ENCODE data around the gene SLC6A4.
"Not testable (repeated sequence)": the region's sequence is repeated elsewhere in the genome, so short reads cannot be mapped to it uniquely, and the experiment has no call there.

SLC6A4 gene

GRCh38 chr17:30234296-30234695 lies 1.2 kb downstream of the SLC6A4 start:
- DNase-seq (ENCODE audit: insufficient read length, low spot score) (no peak), FAIRE-seq (no peak)
- TF ChIP-seq, protein P1, sequence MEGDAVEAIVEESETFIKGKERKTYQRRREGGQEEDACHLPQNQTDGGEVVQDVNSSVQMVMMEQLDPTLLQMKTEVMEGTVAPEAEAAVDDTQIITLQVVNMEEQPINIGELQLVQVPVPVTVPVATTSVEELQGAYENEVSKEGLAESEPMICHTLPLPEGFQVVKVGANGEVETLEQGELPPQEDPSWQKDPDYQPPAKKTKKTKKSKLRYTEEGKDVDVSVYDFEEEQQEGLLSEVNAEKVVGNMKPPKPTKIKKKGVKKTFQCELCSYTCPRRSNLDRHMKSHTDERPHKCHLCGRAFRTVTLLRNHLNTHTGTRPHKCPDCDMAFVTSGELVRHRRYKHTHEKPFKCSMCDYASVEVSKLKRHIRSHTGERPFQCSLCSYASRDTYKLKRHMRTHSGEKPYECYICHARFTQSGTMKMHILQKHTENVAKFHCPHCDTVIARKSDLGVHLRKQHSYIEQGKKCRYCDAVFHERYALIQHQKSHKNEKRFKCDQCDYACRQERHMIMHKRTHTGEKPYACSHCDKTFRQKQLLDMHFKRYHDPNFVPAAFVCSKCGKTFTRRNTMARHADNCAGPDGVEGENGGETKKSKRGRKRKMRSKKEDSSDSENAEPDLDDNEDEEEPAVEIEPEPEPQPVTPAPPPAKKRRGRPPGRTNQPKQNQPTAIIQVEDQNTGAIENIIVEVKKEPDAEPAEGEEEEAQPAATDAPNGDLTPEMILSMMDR (IDR thresholded peaks at IDR 0.05; ENCODE audit: insufficient read depth, missing control alignments), result no peak

DNA sequence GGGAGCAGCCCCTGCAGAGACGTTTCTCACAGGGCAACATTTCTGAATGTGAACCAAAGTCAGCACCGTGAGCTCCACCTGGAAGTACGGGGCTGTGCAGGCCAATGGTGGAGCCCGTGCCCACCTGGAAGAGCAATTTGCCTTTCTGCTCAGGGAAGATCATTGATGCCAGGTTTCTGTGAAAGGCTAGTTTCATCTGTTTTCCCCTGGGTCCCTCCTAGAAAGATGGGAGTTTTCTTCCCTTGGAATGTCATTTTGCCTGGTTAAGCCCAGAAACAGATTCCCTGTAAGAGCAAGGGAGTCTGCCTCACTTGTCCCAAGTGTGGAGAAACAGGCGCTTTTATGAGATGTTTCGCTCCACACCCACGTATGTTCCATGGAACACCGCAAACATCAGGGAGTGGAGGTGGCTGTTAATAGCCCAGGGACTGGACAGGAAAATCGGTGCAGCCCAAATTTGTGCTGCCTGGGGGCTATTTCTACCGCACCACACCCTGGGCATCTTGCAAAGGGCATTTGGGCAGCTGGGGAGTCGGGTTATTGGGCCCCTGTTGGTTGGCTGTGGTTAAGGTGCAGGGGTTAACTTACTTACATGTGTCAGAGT lies 2.6 kb downstream of the SLC6A4 start:
- FAIRE-seq, result no peak
- TF ChIP-seq, protein P1 (IDR thresholded peaks at IDR 0.05; ENCODE audit: insufficient read depth, missing control alignments), result no peak

DNA sequence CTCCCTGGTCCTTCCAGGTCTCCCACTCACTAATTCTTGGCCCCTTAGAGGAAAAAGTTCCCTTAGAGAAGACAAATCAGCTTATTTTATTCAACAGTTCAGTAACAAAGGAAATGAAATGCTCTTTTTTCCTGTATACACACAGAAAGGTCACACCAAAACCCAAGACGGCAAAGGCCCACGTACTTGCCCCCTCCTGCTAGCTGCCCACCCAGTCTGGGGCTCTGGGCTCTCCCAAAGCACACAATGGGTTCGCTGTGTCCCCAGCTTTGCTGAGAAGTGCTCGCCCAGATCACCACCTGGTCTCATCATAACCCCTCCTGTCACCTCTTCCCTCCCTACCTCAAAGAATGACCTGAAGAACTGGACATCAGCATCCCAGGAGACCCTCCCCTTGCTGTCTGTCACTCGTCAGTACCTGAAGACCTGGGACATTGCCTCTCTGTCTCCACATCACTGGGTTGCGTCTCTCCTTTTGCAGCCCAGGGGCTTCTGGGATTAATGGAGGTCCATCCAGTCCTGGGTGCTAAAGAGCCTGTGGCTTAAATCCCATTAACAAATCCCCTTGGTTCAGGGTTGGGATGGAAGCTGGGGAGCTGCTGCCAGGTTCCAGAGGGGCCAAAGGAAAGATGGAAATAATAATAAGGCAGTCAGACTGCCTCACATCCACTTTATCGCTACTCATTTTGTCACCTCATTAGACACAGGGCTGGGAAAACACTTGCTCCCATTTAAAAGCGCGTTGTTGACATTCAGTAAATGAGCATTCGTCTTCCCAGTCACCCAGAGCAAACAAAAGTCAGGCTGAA lies 3.3 kb downstream of the SLC6A4 start:
- TF ChIP-seq, protein P1 (IDR thresholded peaks at IDR 0.05; ENCODE audit: insufficient read depth, missing control alignments), result no peak
- DNase-seq (ENCODE audit: insufficient read length, low spot score) (no peak), FAIRE-seq (no peak)

More for the DNA sequence above, 2.6 kb downstream of the SLC6A4 start:
- no peak for DNase-seq (ENCODE audit: insufficient read length, low spot score)

- no peak for FAIRE-seq
- TF ChIP-seq, protein P1 (IDR thresholded peaks at IDR 0.05; ENCODE audit: insufficient read depth, missing control alignments), result no peak
- DNase-seq (ENCODE audit: insufficient read length, low spot score), result no peak
These were observed 4.8 kb downstream of the SLC6A4 start for GRCh38 chr17:30230596-30231125.

DNA sequence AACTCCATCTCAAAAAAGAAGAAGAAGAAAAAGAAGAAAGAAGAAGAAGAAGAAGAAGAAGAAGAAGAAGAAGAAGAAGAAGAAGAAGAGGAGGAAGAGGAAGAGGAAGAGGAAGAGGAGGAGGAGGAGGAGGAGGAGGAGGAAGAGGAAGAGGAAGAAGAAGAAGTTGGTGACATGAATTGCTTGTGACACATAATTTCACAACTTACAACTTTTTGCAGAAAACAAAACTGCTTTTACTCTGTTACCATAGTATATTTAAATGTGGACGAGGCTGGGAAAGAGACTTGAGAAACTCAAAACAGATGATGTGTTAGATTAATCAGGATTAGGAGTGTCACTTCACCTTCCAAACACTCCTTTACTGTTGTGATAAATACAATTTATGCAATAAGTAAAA lies 5.5 kb downstream of the SLC6A4 start:
- not testable (repeated sequence) for DNase-seq (ENCODE audit: insufficient read length, low spot score); FAIRE-seq

- FAIRE-seq, result no peak
- TF ChIP-seq, protein P1 (IDR thresholded peaks at IDR 0.05; ENCODE audit: insufficient read depth, missing control alignments), result no peak
- no peak for DNase-seq (ENCODE audit: insufficient read length, low spot score)
These were observed 6.5 kb downstream of the SLC6A4 start for GRCh38 chr17:30229012-30229411.

GRCh38 chr17:30228011-30228410 lies 7.5 kb downstream of the SLC6A4 start:
- no peak for DNase-seq (ENCODE audit: insufficient read length, low spot score)
- no peak for FAIRE-seq
- TF ChIP-seq, protein P1 (IDR thresholded peaks at IDR 0.05; ENCODE audit: insufficient read depth, missing control alignments), result no peak

All from D721Med (cell line).